Suprapubic skin (tissue), 4 donors: Measurements from ENCODE around the gene GOSR2. TPM values are rescaled to one million over a fixed set of nuclear protein-coding genes. Genes with fewer than 3 reads are reported as not detected.

ENCODE experiments used
- DNase-seq, 2 donors: peaks; one replicate each; pipeline ENCODE4 v3.0.0-alpha.2; 2019; ENCODE audit warnings: low spot score in 2 of 2
- H3K27ac ChIP-seq: fragments of 200-600 bp; sonication (generic); one replicate; pipeline ENCODE4 v1.5.1; 2019
- H3K27me3 ChIP-seq: fragments of 200-600 bp; sonication (generic); one replicate; pipeline ENCODE4 v1.5.1; 2019
- H3K36me3 ChIP-seq: fragments of 200-600 bp; sonication (generic); one replicate; pipeline ENCODE4 v1.5.1; 2019
- H3K4me1 ChIP-seq: fragments of 200-600 bp; sonication (generic); one replicate; pipeline ENCODE4 v1.5.1; 2019
- H3K4me3 ChIP-seq: fragments of 200-600 bp; sonication (generic); one replicate; pipeline ENCODE4 v1.5.1; 2019; ENCODE audit warnings: mild to moderate bottlenecking
- H3K9me3 ChIP-seq: fragments of 200-600 bp; sonication (generic); one replicate; pipeline ENCODE4 v1.5.1; 2019
- EP300 ChIP-seq: sonication (generic); formaldehyde crosslinking; IDR thresholded peaks from one replicate; pipeline ENCODE4 v1.6.1; 2017; ENCODE audit warnings: antibody characterized with exemption
- POLR2A ChIP-seq, 2 donors: fragments of 450-650 bp; IDR thresholded peaks; one replicate each; pipeline ENCODE4 v1.6.1; 2017; ENCODE audit warnings: antibody characterized with exemption in 2 of 2, mild to moderate bottlenecking in 2 of 2, moderate library complexity in 2 of 2
- POLR2AphosphoS5 ChIP-seq, 3 donors: sonication (generic); formaldehyde crosslinking; IDR thresholded peaks; one replicate each; pipeline ENCODE4 v1.6.1; 2017; ENCODE audit warnings: antibody characterized with exemption in 3 of 3
- WGBS: methylation state at CpG from one replicate; pipeline ENCODE4 v1.1.5; 2018; 5-methylcytosine and 5-hydroxymethylcytosine counted together
- total RNA-seq, 4 donors: library from RNA; depleted of rRNA; stranded (reverse); fragments of >200 nt; gene quantifications; one replicate each; pipeline ENCODE4 v1.1.0, GENCODE V29; 2016
- TF ChIP-seq, protein P1 (sequence below), 2 donors: fragments of 200-600 bp in 1 of 2; fragments of 450-650 bp in 1 of 2; sonication (generic) in 1 of 2; IDR thresholded peaks; one replicate each; pipeline ENCODE4 v1.5.1; 2016 to 2019; ENCODE audit warnings: antibody characterized with exemption in 2 of 2, mild to moderate bottlenecking in 1 of 2, moderate library complexity in 1 of 2

Gene GOSR2
- 10 to 100 TPM; 28.1 to 72.6 (median 41.1) TPM for total RNA-seq

DNA sequence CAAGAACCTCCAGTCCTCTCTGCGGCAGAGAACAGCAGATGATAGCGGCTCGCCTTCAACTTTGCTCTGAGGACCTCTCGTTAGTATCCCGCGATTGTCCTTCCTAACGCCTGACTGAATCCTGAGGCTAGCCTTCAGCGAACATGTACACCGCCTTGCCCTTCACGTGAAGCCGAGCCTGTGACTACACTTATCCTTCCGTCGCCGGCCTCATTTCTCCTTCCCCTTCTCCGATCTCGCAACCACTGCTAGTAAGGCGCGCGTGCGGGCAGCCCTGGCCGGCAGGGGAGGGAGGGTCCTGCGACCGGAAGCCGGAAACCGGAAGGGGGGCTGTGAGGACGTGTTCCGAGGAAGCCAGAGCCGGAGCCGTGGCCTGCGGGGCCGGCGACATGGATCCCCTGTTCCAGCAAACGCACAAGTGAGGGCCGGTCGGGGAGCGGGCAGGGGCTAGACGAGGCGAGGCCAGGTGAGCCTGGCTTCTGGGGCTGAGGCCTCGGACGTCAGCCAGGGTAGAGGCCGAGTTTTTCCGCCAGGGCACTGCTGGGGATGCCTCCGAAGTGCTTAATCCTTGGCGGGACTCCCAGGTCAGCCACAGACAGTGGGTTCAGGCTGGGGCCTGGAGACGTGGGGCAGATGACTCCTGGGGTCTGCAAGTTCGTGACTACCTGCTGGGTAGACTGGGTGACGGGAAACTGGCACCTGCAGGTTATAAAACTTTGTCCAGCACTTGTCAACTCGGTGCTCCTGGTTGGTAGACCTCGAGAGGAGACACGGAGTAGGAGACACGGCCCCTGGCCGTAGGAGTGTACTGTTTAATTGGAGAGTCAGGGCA lies at the start of gene GOSR2:
TSS of gene GOSR2 (plus strand) at position 357 of the 832 bp plus-strand sequence. CDS start at position 390, 33 bp downstream.
- peaks cover 46% of the 10 kb centered on the region for H3K4me1 ChIP-seq
- no peaks in the 10 kb centered on the region for H3K36me3 ChIP-seq
- peak; percentile 92 to 94 for DNase-seq
- peak; percentile 58 to 92 for TF ChIP-seq POLR2A (IDR thresholded peaks at IDR 0.05)
- peak; percentile 19 to 94 (median 74) for TF ChIP-seq POLR2AphosphoS5 (IDR thresholded peaks at IDR 0.05)
- TF ChIP-seq EP300, result no peak
- TF ChIP-seq, protein P1, sequence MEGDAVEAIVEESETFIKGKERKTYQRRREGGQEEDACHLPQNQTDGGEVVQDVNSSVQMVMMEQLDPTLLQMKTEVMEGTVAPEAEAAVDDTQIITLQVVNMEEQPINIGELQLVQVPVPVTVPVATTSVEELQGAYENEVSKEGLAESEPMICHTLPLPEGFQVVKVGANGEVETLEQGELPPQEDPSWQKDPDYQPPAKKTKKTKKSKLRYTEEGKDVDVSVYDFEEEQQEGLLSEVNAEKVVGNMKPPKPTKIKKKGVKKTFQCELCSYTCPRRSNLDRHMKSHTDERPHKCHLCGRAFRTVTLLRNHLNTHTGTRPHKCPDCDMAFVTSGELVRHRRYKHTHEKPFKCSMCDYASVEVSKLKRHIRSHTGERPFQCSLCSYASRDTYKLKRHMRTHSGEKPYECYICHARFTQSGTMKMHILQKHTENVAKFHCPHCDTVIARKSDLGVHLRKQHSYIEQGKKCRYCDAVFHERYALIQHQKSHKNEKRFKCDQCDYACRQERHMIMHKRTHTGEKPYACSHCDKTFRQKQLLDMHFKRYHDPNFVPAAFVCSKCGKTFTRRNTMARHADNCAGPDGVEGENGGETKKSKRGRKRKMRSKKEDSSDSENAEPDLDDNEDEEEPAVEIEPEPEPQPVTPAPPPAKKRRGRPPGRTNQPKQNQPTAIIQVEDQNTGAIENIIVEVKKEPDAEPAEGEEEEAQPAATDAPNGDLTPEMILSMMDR (IDR thresholded peaks at IDR 0.05), result no peak
- WGBS, result 1% methylated on average over 28 of the region's 52 CpGs
- H3K4me3 ChIP-seq, result peak within 1 kb of the TSS; percentile 84
- H3K27ac ChIP-seq, result peak within 1 kb of the TSS; percentile 95
- no peaks in the 10 kb centered on the region for H3K9me3 ChIP-seq
- H3K27me3 ChIP-seq, result no peaks in the 10 kb centered on the region

DNA sequence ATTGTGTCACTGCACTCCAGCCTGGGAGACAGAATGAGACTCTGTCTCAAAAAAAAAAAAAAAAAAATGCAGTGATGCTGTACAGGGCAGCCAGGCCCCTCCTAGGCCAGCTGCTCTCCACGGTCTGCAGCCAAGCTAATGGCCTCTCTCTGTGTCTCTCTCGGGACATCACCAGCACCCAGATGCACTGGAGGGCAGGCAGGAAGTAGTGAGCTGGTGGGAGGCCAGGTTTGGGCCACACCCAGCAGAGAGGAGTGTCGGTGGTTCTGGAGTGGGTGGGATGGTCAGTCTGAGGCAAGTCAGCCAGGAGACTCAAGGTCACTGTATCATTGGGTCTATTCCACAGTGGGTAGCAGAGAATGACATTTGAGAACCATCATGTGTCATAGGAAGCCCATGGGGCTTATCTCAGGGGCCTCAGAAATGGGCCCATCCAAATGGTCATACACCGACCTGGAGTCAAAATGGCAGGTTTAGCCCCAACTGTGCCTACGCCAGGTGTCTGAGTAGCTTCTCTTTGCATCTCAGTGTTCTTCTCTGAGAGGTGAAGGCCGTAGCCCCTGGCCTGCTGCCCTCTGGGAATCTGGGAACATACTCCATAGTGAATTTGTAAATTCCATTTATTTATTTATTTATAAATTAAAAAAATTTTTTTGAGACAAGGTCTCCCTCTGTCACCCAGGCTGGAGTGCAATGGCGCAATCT lies 48.9 kb upstream of the GOSR2 start:
- 80% methylated on average over 7 of the region's 7 CpGs for WGBS
- Histone ChIP-seq H3K27ac (no peak overlapping the region), H3K9me3 (no peaks in the 10 kb centered on the region), H3K27me3 (peaks cover 4% of the 10 kb centered on the region), H3K4me1 (peaks cover 2% of the 10 kb centered on the region), H3K36me3 (no peaks in the 10 kb centered on the region), H3K4me3 (no peak overlapping the region)
- no peak for TF ChIP-seq POLR2A (IDR thresholded peaks at IDR 0.05)
- TF ChIP-seq, protein P1 (IDR thresholded peaks at IDR 0.05), result no peak
- no peak for TF ChIP-seq EP300
- no peak for TF ChIP-seq POLR2AphosphoS5 (IDR thresholded peaks at IDR 0.05)
- no peak for DNase-seq

DNA sequence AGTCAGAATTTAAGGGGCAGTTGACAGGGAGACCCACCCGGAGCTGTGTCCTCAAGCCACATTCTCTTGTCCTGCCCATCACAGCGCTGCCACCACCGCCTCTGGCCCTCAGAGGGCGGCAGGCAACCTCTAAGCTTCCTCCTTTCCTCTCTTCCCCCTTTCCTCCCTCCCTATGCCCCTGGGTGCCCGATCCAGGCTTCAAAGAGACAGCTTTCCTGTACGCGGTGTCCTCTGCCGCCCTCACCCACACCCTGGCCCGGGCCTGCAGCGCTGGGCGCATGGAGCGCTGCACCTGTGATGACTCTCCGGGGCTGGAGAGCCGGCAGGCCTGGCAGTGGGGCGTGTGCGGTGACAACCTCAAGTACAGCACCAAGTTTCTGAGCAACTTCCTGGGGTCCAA lies 48.1 kb upstream of the GOSR2 start:
- peaks cover 2% of the 10 kb centered on the region for H3K4me1 ChIP-seq
- WGBS, result 82% methylated on average over 15 of the region's 16 CpGs
- H3K4me3 ChIP-seq, result no peak overlapping the region
- no peak overlapping the region for H3K27ac ChIP-seq
- TF ChIP-seq, protein P1 (IDR thresholded peaks at IDR 0.05), result no peak
- TF ChIP-seq EP300, result no peak
- TF ChIP-seq POLR2A (IDR thresholded peaks at IDR 0.05), result no peak
- TF ChIP-seq POLR2AphosphoS5 (IDR thresholded peaks at IDR 0.05), result no peak
- DNase-seq, result no peak
- peaks cover 4% of the 10 kb centered on the region for H3K27me3 ChIP-seq
- no peaks in the 10 kb centered on the region for H3K9me3 ChIP-seq
- no peaks in the 10 kb centered on the region for H3K36me3 ChIP-seq

DNA sequence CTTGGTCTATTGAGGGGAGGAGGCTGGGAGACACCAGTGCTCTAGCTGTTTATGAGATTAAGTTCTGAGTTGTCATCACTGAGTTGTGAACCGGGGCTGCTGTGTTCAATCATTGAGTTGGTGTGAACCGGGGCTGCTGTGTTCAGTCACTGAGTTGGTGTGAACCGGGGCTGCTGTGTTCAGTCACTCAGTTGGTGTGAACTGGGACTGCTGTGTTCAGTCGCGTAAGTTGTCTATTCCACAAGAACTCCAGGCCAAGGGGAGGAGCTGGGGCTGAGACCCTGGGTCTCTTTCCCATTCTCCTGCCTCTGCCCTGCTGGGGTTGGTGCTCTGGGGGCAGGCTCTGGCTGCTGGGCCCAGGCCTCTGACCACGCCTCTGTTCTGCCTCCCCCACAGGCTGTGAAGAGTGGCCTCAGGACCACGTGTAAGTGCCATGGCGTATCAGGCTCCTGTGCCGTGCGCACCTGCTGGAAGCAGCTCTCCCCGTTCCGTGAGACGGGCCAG lies 47.1 kb upstream of the GOSR2 start:
- no peak for DNase-seq
- H3K36me3 ChIP-seq, result no peaks in the 10 kb centered on the region
- H3K4me1 ChIP-seq, result peaks cover 2% of the 10 kb centered on the region
- TF ChIP-seq EP300, result no peak
- no peaks in the 10 kb centered on the region for H3K9me3 ChIP-seq
- peaks cover 4% of the 10 kb centered on the region for H3K27me3 ChIP-seq
- H3K4me3 ChIP-seq, result no peak overlapping the region
- H3K27ac ChIP-seq, result no peak overlapping the region
- WGBS, result 92% methylated on average over 5 of the region's 13 CpGs

DNA sequence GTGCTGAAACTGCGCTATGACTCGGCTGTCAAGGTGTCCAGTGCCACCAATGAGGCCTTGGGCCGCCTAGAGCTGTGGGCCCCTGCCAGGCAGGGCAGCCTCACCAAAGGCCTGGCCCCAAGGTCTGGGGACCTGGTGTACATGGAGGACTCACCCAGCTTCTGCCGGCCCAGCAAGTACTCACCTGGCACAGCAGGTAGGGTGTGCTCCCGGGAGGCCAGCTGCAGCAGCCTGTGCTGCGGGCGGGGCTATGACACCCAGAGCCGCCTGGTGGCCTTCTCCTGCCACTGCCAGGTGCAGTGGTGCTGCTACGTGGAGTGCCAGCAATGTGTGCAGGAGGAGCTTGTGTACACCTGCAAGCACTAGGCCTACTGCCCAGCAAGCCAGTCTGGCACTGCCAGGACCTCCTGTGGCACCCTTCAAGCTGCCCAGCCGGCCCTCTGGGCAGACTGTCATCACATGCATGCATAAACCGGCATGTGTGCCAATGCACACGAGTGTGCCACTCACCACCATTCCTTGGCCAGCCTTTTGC lies 46.5 kb upstream of the GOSR2 start:
- Histone ChIP-seq H3K4me3 (no peak overlapping the region), H3K4me1 (peaks cover 2% of the 10 kb centered on the region), H3K27me3 (peaks cover 4% of the 10 kb centered on the region), H3K27ac (no peak overlapping the region), H3K36me3 (no peaks in the 10 kb centered on the region), H3K9me3 (no peaks in the 10 kb centered on the region)
- WGBS, result 33% methylated on average over 3 of the region's 12 CpGs
- no peak for DNase-seq
- TF ChIP-seq, protein P1 (IDR thresholded peaks at IDR 0.05), result peak in 1 of 2 donors; percentile 53
- no peak for TF ChIP-seq POLR2AphosphoS5 (IDR thresholded peaks at IDR 0.05)
